GM20000 (cell line): ENCODE measurements around the gene ATF5.
"Not testable (repeated sequence)": the region's sequence is repeated elsewhere in the genome, so short reads cannot be mapped to it uniquely, and the experiment has no call there.

Experiments
- DNase-seq: peaks from one replicate; pipeline ENCODE4 v3.0.0; 2012; ENCODE audit warnings: low spot score
- TF ChIP-seq, protein P1 (sequence below): IDR thresholded peaks from 2 replicates; pipeline ENCODE4 v1.5.1; 2012; ENCODE audit warnings: mild to moderate bottlenecking, control low read depth; ENCODE audit errors: extremely low read depth, missing control alignments

ATF5 gene

DNA sequence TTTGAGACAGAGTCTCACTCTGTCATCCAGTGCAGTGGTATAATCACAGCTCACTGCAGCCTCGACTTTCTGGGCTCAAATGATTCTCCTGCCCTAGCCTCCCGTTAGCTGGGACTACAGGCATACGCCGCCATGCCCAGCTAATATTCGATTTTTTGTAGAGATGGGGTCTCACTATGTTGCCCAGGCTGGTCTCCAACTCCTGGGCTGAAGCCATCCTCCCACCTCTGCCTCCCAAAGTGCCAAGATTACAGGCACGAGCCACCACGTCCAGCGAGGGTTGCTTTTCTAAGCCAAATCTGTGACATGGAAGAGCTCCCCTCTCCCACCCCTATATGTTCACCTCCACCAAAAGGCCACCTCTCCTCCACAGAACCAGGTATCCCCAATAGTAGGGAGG lies 10.9 kb upstream of the ATF5 start:
- TF ChIP-seq, protein P1, sequence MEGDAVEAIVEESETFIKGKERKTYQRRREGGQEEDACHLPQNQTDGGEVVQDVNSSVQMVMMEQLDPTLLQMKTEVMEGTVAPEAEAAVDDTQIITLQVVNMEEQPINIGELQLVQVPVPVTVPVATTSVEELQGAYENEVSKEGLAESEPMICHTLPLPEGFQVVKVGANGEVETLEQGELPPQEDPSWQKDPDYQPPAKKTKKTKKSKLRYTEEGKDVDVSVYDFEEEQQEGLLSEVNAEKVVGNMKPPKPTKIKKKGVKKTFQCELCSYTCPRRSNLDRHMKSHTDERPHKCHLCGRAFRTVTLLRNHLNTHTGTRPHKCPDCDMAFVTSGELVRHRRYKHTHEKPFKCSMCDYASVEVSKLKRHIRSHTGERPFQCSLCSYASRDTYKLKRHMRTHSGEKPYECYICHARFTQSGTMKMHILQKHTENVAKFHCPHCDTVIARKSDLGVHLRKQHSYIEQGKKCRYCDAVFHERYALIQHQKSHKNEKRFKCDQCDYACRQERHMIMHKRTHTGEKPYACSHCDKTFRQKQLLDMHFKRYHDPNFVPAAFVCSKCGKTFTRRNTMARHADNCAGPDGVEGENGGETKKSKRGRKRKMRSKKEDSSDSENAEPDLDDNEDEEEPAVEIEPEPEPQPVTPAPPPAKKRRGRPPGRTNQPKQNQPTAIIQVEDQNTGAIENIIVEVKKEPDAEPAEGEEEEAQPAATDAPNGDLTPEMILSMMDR = no peak
- no peak for DNase-seq

DNA sequence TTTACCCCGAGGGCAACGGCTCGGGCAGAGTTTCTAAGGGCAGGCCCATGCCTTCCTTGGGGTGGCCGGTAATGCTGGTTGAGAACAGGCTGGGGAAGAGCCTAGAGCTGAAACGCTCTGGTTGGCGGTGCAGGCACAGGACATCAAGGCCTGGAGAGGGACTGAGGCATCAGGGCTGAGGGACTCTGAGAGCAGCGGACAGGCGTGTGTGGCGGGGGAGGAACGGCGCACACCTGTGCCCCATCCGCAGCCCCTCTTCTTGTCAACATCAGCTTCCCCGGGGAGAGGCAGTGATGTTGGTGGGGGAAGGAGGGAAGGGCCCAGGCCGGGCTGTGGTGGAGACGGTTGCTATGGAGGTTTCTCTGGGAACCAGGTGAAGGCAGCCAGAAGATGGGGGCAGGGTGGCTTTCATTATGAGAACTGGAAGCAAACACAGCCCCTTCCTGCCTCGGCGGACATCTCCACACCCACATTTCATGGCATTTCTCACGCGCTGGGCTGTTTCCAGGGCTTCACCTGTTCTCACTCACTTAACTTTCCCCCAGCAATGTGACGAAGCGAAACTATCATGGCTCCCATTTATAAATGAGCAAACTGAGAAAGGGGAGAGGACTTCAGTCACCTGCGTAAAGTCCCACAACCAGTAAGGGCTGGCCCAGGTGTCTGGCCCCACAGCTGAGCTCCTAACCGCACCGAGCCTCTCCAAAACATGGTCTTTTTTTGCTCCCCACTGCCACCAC lies 8.2 kb upstream of the ATF5 start:
- no peak for DNase-seq
- TF ChIP-seq, protein P1 = no peak

- DNase-seq = no peak
- TF ChIP-seq, protein P1 = no peak
Measured at GRCh38 chr19:49921871-49922795, 6.9 kb upstream of the ATF5 start.

DNA sequence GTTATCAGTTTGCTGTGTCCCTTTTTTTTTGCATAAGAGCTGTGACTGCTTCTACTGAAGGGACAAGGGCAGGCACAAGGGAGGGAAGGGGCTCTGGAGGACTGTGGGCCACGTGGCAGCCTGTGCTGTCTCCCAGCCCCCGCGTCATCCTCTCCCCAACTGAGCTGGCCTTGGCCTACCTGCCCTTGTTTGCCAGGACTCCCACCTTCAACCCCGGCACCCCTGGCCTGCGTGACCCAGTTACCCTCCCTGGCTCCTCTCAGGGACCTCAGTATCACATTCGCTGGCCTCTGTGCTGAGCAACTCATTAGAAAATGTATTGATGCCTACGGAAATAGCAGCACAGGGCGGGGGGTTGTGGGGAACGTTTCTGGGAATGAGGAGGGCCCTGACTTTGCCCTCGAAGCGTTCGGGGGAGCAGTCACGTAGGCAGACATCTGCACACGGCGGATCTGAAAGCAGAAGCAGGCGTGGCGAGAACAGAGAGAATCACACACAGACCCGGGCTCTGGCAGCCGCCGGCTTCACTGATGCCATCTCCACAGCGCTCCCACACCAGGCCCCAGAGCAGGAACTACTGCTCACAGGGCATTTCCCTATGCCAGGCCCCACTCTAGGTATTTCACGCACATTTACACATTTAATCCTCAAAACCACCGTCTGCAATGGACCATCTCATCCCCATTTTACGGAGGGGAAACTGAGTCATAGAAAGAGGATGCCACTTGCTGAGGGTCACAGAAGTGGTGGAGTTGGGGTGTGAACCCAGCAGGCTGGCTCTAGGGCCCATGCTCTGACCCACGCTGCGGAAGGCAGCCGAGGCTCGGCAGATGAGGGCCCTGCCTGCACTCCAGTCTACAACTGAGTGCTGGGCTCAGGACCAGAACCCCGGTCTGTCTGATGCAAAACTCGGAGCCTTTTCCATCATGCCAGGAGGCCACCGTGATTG lies 5.7 kb upstream of the ATF5 start:
- TF ChIP-seq, protein P1 = no peak
- no peak for DNase-seq

GRCh38 chr19:49924004-49924880 lies 4.8 kb upstream of the ATF5 start:
- TF ChIP-seq, protein P1 = no peak

DNA sequence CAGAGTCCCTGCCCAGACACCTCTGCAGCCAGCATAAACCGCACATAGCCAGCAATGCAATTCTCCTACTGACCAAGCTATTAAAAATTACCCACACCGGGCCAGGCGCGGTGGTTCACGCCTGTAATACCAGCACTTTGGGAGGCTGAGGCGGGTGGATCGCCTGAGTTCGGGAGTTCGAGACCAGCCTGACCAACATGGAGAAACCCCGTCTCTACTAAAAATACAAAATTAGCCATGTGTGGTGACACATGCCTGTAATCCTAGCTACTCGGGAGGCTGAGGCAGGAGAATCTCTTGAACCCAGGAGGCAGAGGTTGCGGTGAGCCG lies 4.2 kb upstream of the ATF5 start:
- DNase-seq = not testable (repeated sequence)

More at GRCh38 chr19:49924004-49924880, 4.8 kb upstream of the ATF5 start:
- no peak for DNase-seq

GRCh38 chr19:49925486-49925885 lies 3.5 kb upstream of the ATF5 start:
- no peak for DNase-seq
- TF ChIP-seq, protein P1 = no peak
